T follicular helper cell (primary cell): ENCODE data around the gene DPF3.

Experiments used
- DNase-seq: peaks from one replicate; pipeline ENCODE4 v3.0.0-alpha.2; 2020; ENCODE audit warnings: low read depth

The DPF3 gene

DNA sequence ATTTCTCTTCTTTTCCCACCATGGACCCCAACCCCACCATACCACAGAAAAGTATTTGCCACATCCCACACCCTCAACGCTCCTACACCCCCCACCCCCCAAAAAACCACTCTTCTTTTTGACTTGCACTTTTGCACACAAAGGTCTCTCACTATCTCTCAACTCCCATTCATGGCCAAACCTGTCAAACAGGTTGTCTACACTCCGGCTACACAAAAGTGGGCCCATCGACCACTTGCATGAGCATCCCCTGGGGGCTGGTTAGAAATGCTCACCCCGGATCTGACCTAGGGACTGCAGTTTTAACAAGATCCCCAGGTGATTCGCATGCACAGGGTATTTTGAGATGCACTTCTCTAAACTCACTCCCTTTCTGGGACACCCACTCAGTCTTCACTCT is 248.2 kb downstream of the DPF3 start:
- no peak for DNase-seq

DNA sequence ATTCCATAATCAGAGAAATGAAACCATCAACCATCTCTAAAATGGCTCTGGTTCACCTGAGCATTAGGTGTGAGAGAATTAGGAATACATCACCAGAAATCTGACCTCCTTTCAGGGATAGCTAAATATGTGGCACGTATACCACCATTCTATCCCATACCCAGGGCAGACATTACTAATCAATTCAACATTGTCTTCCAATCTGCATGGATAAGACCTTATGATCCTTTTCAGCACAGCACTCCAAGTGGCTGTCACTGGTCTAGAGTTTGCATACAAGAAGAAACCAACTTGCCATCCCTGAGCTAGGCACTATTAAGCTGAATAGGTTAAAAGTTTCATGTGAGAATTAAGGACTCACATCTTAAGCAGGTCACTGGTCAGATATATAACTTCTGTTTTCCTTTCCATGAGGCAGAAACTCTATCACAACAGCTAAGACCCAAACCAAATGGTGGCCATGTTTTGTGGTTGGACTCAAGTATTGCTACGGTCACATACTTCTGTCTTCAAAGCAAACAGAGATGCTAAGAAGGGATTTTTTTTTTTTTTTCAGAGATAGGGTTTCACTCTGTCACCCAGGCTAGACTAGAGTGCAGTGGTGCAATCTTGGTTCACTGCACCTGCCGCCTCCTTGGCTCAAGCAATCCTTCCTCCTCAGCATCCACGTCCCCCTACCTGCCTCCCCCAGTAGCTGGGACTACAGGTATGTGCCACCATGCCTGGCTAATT is 249.0 kb downstream of the DPF3 start:
- DNase-seq = no peak

DNA sequence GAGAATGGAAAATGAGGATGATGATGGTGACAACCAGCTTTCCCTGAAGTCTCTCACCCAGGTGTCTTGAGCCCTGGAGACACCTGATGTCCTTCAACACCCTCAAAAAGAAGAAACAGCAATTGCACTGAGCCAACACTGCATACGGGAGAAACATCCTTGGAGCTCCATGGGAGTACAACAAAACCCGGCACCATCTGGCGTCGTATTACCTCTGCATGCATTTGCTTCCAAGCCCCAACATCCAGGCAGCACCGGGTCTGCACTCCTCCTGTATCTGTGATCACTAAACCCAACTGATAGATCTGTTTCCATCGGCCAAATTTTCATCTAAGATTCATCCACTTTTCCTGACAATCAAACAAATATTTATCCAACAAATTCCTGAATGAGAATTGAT is 249.9 kb downstream of the DPF3 start:
- no peak for DNase-seq

DNA sequence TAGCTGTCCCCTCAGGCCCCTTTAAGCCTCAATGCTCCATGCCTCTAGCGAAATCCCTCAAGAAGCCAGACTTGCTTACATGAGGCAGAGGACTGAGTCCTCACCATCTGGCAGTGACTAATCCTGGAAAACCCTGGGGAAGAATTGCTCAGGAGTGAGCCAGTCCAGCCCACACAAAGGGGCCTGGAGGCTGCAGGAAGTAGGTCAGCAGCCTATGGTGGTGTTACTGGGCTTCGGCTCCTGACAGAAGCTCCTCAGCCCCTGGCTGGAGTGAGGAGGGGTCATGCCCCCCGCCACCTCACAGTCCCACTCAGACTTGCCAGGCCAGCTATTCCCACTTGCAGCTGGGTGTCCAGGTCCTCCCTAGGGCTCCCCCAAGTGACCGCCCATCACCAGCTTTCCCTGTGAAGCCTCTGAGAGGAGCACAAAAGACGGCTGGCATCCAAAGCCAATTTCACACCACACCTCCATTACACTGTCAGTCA is 250.5 kb downstream of the DPF3 start:
- no peak for DNase-seq

DNA sequence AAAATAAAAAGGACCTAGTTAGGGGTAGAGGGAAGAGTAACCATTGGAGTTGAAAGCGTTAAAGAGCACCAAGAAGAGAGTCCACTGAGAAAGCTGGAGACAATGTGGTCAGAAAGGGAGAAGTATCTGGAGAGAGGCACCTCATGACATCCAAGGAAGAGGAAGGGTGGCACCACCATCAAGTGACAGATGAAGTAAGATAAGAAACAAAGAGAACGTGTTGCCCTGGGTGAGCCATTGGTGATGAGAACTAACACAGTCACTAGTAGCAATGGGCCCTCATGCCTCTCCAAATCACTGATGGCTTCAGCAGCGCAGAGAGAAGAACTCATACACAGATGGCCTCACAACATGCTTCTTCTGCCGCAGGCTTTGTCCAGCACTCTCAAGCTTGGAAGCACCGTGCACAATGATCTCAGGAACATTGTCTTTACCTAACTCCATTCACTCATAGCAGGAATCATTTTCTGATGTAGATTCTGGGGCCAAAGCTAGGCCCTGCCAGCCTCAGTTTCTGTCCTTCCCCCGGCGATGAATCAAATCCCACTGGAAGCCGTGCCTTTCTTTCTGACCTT is 252.9 kb downstream of the DPF3 start:
- no peak for DNase-seq

DNA sequence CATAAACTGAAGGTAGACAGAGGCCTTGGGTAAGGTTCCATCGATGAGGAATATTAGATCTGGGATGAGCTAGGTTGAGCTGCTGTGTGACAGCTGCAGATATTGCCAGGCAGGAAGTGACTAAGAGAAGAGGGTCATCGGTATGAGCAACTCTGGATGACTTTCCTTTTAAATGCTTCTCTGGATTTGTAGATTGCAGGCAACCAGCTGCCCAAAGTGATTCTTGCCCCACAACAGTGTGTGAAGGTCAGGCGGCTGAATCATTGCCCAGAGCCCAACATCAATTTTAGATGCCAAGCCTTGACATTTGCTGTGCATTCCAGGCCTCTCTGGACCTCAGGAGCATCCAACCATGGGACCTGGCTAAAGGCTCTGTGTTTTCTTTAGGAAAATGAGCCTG is 255.9 kb downstream of the DPF3 start:
- DNase-seq = no peak

DNA sequence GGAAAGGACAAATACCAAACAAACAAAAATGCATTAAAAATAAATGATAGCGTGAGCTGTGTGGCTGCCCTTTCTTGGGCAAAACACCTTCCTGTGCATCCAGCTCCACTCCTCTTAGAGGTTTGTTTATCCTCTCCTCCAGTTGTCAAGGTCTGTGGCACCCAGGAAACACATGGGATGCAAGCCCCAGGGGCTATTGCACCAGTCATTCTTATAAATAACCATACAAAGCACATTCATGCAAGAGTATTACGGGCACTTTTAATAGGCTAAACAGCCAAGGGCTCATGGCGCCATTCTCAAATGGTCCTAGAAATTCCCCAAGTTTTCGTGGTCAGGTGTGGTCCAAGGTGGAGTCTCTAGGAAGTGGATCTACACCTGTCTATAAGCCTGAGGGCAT is 257.0 kb downstream of the DPF3 start:
- DNase-seq = no peak

DNA sequence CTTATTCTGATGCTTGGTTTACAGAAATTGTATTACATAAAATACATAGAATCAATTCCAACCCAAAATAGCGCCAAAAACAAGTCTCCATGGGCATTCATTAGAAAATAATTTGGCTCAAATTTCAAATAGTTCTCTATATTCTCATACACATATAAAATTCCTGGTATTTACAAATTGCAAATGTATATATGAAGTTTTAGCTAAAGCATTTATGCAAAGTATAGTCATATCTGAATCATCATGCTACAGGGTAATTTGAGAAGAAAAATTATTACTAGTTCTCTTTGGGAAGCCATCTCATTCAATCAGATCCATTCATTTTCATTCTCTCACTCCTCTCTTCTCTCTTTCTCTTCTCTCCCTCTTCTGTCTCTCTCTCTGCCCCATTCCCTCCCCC is 257.8 kb downstream of the DPF3 start:
- DNase-seq = no peak

DNA sequence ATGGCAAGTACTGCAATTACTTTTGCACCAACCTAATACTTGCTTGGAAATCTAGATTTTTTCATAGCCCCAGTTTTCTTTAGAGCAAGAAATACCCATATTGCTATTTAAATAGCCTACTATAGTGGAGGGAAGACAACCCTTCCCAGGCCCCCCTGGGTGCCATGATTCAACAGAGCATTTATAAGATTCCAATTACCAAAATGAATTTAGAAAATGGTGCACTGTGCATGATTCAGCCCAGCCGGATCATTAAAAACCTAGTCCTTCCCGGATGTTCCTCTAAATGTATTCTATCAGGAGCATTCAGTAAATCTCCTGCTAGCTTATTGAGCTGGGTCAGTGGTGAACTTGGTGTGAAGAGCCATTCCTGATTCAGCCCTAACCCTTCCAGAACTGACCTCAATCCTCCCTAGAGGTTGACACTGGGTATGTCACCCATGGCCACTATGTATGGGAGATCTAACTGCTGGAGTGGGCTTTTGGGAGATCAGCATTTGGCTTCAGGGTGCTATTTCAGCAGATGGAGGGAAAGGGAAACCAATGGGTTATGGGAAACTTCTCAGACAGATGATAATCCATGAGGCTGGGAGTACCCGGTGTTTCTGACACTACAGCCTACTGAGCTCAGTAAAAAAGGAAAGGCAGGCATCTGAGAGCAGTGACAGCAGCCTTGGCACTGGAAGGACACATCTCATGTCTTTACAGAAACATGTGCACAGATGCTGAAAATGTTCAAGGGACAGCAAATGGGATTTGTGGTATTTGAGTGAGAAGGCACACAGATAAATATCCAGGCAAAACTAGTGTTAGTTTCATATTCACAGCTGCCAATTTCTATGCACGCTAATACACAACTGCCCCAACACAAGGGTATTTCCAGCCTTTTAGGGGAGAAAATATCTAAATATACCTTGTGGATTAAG is 258.9 kb downstream of the DPF3 start:
- no peak for DNase-seq

DNA sequence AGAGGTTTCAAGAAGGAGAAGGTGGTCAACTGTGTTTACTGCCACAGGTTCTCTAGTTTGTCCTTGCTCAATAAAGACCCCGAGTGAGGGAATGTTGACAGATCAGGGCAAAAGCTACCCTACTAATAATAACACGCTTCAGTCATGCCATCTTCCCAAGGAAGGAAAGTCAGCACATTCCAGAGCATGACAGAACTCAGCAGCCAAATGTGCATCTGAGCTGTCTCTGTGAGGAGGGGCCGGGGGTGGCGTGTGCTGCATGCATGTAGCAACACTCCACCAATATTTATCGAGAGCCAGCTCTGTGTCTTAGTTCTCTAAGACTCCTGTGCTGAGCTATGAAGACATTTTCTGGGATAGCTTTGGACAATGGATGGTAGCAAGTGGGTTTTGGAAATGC is 260.4 kb downstream of the DPF3 start:
- DNase-seq = no peak

DNA sequence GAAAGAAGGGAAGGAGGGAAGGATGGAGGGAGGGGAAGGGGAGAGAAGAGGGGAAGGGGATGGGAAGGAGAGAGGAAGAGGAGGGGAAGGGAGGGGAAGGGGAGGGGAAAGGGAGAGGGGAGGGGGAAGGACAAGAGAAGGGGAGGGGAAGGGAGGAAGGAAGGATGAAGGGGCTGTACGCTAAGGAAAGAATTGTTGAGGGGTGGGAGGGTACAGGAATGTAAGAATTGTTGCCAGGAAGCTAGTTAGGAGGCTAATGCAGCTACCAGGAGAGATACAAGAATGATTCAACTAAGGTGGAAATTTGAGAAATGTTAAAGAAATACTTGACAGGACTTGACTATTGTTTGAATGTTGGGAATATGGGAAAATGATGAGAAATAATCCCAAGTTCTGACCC is 261.2 kb downstream of the DPF3 start:
- no peak for DNase-seq

DNA sequence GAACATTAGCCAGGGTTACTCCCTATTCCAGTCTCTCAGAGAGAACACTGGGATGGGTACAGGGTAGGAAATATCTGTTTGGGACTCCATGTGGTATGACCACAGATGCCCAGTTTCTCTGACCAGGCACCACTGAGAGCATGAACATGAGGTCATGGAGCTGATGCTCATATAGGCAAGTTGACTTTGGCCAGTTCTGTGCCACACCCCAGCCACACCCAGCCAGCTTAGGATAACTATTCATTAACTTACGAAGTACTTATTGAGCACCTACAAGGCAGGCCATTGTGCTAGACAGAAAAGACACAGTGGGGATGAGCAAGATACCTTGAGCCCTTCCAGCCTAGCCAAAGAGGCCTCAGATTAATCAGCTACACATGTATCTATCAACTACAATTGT is 262.5 kb downstream of the DPF3 start:
- no peak for DNase-seq

DNA sequence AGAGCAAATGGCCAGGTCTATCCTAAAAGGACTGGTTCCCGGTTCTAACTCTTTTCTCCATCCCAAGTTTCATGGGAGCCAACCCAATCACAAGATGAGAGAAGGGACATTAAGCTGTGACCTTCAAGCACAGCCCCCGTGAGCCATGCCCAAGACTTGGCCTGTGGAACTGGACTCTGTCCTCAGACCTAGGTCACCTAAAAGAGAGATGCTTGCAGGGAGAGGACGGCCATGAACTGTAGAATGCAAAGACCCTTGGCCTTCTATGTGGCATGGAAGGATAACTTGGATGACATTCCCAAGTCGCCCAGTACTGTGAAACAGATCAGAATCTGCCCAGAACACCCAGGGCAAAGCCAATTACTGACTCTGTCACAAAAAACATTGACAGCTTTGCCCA is 263.5 kb downstream of the DPF3 start:
- no peak for DNase-seq

DNA sequence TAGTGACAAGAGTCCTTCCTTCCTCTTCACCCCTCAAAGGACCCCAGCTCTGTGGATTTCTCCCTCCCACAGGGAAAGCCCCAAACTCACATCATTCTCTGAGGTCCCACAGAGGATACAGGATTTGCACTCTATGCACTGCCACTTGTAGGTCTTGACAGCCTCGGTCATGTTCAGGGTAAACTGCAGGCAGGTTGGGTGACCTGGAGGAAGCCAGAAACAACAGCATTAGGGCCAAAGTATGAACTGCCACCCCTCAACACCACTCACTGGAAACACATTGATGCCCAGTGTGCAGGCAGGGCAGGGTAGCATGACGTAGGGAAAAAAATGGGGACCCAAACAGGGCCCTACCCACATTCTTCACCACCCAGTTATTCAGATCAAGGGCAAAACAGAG is 264.4 kb downstream of the DPF3 start:
- DNase-seq = no peak

DNA sequence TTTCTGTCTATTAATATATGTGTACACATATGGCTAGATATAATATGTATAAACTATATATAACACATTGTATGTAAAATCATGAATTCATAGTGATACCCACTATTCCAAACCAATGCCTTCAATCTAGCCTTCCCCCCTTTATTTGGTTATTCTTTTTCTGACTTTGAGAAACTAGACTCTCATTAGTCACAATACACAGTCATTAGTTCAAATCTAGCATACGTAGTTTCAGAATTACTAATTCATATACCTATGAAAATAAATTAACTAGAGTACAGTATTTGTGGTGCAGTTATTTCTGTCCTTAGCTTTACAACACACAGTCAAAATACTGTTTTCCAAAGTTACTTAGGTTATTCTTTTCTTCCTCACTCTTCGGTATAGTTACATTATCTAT is 268.2 kb downstream of the DPF3 start:
- no peak for DNase-seq

DNA sequence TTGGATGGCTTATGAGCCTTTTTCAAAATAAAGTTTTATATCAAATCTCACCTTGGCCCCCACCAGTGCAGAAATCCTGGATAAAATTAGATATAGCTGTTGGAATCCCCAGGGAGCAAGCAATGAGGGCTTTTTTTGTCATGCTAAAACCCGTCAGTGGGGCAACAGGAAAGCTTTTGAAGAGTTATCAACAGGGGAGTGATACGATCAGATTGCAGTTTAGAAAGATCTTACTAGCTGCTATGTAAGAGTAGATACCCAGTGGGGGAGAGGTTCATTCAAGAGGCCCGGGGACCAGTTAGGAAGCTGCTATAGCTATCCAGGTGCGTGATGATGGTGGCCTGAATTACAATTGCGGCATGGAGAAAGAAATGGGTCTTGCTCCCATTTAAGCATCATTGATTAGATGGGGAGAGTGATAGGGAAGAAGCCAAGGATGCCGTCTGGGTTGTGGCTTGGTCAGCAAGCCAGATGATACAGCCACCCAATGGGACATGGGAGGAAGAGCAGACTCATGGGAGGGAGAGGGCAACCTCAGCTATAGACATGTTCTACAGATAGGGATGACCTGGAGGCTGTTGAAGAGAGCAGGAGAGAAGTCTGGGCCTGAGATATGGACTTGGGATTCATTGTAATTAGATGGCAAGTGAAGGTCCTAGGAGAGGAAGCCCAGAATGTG is 272.4 kb downstream of the DPF3 start:
- DNase-seq = no peak

DNA sequence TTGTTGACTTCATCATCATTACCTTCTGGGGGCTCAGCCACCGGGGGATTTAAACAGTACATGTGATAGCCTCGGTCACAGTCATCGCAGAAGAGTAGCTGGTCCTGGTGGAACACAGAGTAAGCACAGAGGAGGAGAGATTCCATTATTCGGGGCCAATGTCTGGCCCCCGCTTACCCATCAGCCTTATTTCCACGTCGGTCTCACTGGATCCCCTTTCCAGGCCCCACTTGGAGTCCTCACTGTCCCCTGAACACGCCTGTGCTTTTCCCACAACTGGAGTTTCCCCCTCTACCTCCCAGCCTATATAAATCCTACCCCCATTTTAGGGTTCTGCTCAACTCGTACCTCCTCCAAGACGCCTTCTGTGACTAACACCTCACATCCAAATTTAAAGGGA is 274.0 kb downstream of the DPF3 start:
- no peak for DNase-seq

DNA sequence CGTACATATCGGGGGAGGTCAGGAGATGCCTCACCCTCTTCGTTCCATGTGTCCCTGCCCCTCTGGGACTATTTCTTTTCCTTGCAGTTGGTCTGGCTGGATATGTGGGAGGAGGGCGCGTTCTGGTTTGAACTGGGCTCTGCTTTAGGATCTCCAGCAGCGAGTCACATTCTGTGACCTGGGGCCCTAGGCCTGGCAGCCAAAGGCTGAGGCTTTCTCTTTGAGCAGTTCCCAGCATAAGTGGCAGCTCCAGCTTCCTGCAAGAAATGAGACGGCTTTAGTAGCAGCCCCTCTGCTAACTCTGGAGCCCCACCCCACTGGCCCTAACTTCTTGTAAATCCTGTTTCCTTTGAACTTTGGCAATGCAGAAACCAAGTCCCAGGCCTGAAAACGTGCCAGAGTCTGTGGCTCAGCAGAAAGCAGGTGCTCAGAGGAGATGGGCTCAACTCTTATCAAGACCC is 274.8 kb downstream of the DPF3 start:
- DNase-seq = no peak

DNA sequence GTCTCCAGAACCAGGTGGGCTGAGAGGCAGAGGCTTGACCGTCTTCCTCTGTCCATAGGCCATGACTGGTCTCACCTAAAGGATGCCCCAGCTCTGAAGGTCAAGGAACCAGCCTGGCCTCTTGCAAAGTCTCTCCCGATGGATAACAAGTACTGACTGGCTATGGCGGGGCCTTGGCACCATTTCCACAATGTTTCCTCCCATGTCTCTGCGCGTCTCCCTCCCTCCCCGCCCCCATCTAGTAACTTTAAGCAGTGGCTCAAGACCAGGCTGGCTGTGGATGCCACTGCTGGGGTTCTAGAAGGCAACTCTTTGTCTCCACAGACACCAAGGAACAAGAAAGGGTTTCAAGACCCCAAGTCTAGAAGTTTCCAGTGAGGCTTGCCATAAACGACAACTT is 275.5 kb downstream of the DPF3 start:
- DNase-seq = no peak

DNA sequence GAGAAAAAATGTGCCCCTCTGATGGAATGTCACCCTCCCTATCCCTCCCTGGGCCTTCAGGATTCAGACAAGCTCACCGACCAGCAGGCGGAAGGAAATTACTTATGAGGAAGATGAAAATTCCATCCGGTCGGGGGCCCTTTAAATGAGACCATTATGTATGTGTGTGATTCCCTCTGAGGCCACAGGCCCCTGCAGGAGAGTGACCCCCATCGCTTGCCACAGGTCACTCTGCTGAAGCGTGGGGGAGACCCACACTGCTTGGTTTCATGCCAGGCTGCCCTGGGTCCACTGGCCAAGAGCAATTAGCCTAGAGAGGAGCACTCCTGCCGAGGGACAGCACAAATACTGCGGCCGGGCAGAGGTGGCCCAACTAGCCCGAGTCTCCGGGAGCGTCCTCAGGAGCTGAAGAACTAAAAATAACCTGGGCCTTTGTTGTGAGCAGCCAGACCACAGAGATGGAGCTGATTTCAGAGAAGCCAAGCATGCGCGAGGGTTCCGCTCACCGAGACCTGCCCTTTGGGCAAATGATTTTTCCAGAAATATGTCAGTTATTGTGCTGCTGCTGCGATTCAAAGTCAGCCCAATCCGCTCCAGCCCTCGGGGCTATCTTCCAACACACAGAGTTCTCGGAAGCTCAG is 276.4 kb downstream of the DPF3 start:
- no peak for DNase-seq

DNA sequence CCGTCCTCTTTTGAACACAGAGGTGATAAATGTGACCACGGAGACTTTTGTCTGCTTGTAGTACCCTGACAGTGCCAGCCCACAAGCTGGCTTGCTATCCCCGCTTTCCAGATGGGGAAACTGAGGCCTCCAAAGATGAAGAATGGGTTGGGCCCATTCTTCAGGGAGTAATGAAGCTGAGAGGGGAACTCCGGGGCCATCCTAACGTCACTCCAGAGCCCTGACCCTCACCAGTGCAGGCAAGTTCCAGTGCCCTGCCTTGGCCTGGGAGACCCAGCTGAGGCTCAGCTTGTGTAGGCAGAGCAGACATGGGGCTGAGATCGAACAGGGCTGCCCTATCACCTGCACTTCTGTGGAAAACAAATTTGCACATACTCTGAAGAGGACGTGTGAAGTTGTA is 277.1 kb downstream of the DPF3 start:
- no peak for DNase-seq

DNA sequence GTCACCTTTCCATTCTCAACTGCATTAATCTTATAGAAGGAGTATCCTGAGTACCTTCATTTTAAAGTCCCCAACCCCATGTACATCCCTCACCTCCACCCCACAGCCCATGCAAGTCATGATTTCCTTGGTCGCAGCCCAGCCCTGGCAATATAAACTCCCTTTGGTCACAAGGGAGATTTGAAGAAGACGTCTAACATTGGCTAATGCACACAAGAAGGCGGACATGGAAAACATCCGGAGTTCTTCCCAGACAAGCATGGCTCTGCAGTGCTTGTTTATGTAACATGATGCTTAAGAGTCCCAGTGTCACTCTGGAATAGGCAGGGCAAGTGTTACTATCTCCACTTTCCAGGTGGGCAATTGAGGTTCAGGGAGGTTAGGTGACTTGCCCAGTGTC is 277.6 kb downstream of the DPF3 start:
- DNase-seq = no peak
